Stimulated activated CD4-positive, alpha-beta T cell treated with anti-CD3 and anti-CD28 coated beads, TNF-alpha, amount 100 ng/mL, for 1 hour (primary cell): ENCODE results near the gene SMOC1.

Experiments
- DNase-seq, 3 donors: peaks; one replicate each; pipeline ENCODE4 v3.0.0-alpha.2; 2020; ENCODE audit warnings: low read depth in 3 of 3, low spot score in 1 of 3

The SMOC1 gene

GRCh38 chr14:69863083-69863482 is 16.1 kb upstream of the SMOC1 start:
- DNase-seq, result no peak

- no peak for DNase-seq
Measured at GRCh38 chr14:69865701-69866365, 13.4 kb upstream of the SMOC1 start.

- DNase-seq, result no peak
Measured at GRCh38 chr14:69868363-69868963, 10.8 kb upstream of the SMOC1 start.

GRCh38 chr14:69870613-69871012 is 8.6 kb upstream of the SMOC1 start:
- DNase-seq, result no peak

- DNase-seq, result no peak
Measured at GRCh38 chr14:69873877-69874780, 5.1 kb upstream of the SMOC1 start.

GRCh38 chr14:69876221-69876847 is 2.9 kb upstream of the SMOC1 start:
- DNase-seq, result no peak

GRCh38 chr14:69876848-69877306 is 2.3 kb upstream of the SMOC1 start:
- DNase-seq, result no peak

GRCh38 chr14:69877492-69877891 is 1.7 kb upstream of the SMOC1 start:
- DNase-seq, result no peak

- no peak for DNase-seq
Measured at GRCh38 chr14:69878251-69878650, 965 bp upstream of the SMOC1 start.

- no peak for DNase-seq
Measured at GRCh38 chr14:69880044-69880487, 850 bp downstream of the SMOC1 start.

- no peak for DNase-seq
Measured at GRCh38 chr14:69880893-69881292, 1.7 kb downstream of the SMOC1 start.

GRCh38 chr14:69882116-69882864 is 3.1 kb downstream of the SMOC1 start:
- no peak for DNase-seq

- no peak for DNase-seq
Measured at GRCh38 chr14:69882915-69883314, 3.7 kb downstream of the SMOC1 start.

GRCh38 chr14:69886453-69887242 is 7.4 kb downstream of the SMOC1 start:
- DNase-seq, result no peak

- no peak for DNase-seq
Measured at GRCh38 chr14:69887740-69888657, 8.8 kb downstream of the SMOC1 start.

- no peak for DNase-seq
Measured at GRCh38 chr14:69891422-69891821, 12.2 kb downstream of the SMOC1 start.

GRCh38 chr14:69895109-69895508 is 15.9 kb downstream of the SMOC1 start:
- no peak for DNase-seq

- no peak for DNase-seq
Measured at GRCh38 chr14:69896080-69896479, 16.9 kb downstream of the SMOC1 start.

- no peak for DNase-seq
Measured at GRCh38 chr14:69896972-69897371, 17.8 kb downstream of the SMOC1 start.
